Retina (tissue), 1 donor: ENCODE results near the gene TRPM3.

ENCODE experiments used
- DNase-seq: peaks from one replicate; pipeline ENCODE4 v3.0.0-alpha.2; 2016

Gene TRPM3

GRCh38 chr9:70569791-70570190 is 551.6 kb downstream of the TRPM3 start:
- no peak for DNase-seq

GRCh38 chr9:70569070-70569772 is 552.2 kb downstream of the TRPM3 start:
- DNase-seq, result no peak

- DNase-seq, result no peak
Observed at GRCh38 chr9:70567511-70567910, 553.9 kb downstream of the TRPM3 start.

- no peak for DNase-seq
Observed at GRCh38 chr9:70566751-70567150, 554.7 kb downstream of the TRPM3 start.

GRCh38 chr9:70566066-70566465 is 555.4 kb downstream of the TRPM3 start:
- no peak for DNase-seq

- DNase-seq, result no peak
Observed at GRCh38 chr9:70564468-70565335, 556.7 kb downstream of the TRPM3 start.

- DNase-seq, result no peak
Observed at GRCh38 chr9:70563431-70564204, 557.8 kb downstream of the TRPM3 start.

- DNase-seq, result no peak
Observed at GRCh38 chr9:70563010-70563409, 558.4 kb downstream of the TRPM3 start.

- DNase-seq, result no peak
Observed at GRCh38 chr9:70561786-70562395, 559.5 kb downstream of the TRPM3 start.

GRCh38 chr9:70561111-70561510 is 560.3 kb downstream of the TRPM3 start:
- DNase-seq, result no peak

GRCh38 chr9:70559102-70559501 is 562.3 kb downstream of the TRPM3 start:
- no peak for DNase-seq

GRCh38 chr9:70557661-70558369 is 563.6 kb downstream of the TRPM3 start:
- DNase-seq, result no peak

- DNase-seq, result no peak
Observed at GRCh38 chr9:70556771-70557170, 564.6 kb downstream of the TRPM3 start.

- no peak for DNase-seq
Observed at GRCh38 chr9:70554881-70555280, 566.5 kb downstream of the TRPM3 start.

GRCh38 chr9:70553707-70554673 is 567.4 kb downstream of the TRPM3 start:
- DNase-seq, result peak; percentile 12

- DNase-seq, result no peak
Observed at GRCh38 chr9:70552561-70552960, 568.9 kb downstream of the TRPM3 start.

- no peak for DNase-seq
Observed at GRCh38 chr9:70551801-70552200, 569.6 kb downstream of the TRPM3 start.

- DNase-seq, result no peak
Observed at GRCh38 chr9:70551396-70551795, 570.0 kb downstream of the TRPM3 start.

GRCh38 chr9:70549926-70550325 is 571.5 kb downstream of the TRPM3 start:
- DNase-seq, result no peak

GRCh38 chr9:70542311-70542931 is 579.0 kb downstream of the TRPM3 start:
- DNase-seq, result no peak

- DNase-seq, result no peak
Observed at GRCh38 chr9:70540016-70540415, 581.4 kb downstream of the TRPM3 start.
